ENCODE data around the gene MAN2C1.
"Not testable (repeated sequence)": the region's sequence is repeated elsewhere in the genome, so short reads cannot be mapped to it uniquely, and the experiment has no call there.

Gene MAN2C1

GRCh38 chr15:75361361-75361988, 6.9 kb downstream of the MAN2C1 start:
- DNase-seq: no peak

- DNase-seq: no peak
Observed at GRCh38 chr15:75360856-75361255, 7.6 kb downstream of the MAN2C1 start.

- DNase-seq: no peak
Observed at GRCh38 chr15:75360391-75360790, 8.0 kb downstream of the MAN2C1 start.

- no peak for DNase-seq
Observed at GRCh38 chr15:75359537-75360250, 8.7 kb downstream of the MAN2C1 start.

- no peak for DNase-seq
Observed at GRCh38 chr15:75358771-75359536, 9.5 kb downstream of the MAN2C1 start.

- no peak for DNase-seq
Observed at GRCh38 chr15:75357976-75358673, 10.3 kb downstream of the MAN2C1 start.

GRCh38 chr15:75356517-75356916, 11.9 kb downstream of the MAN2C1 start:
- DNase-seq: no peak

GRCh38 chr15:75356006-75356405, 12.4 kb downstream of the MAN2C1 start:
- no peak for DNase-seq

- DNase-seq: no peak
Observed at GRCh38 chr15:75355369-75355768, 13.0 kb downstream of the MAN2C1 start.

GRCh38 chr15:75354454-75354853, 14.0 kb downstream of the MAN2C1 start:
- DNase-seq: no peak

GRCh38 chr15:75353604-75354003, 14.8 kb downstream of the MAN2C1 start:
- no peak for DNase-seq

- peak in 1 of 58 donors; percentile 8 for DNase-seq
Observed at GRCh38 chr15:75352186-75353080, 16.0 kb downstream of the MAN2C1 start.

- no peak for DNase-seq
Observed at GRCh38 chr15:75350601-75351361, 17.6 kb downstream of the MAN2C1 start.

- DNase-seq: no peak
Observed at GRCh38 chr15:75349851-75350588, 18.4 kb downstream of the MAN2C1 start.

- not testable (repeated sequence) for DNase-seq
Observed at GRCh38 chr15:75349351-75349669, 19.1 kb downstream of the MAN2C1 start.

- peak in 12 of 58 donors; percentile 7 to 44 (median 26) for DNase-seq
Observed at GRCh38 chr15:75348562-75349350, 19.7 kb downstream of the MAN2C1 start.

GRCh38 chr15:75348034-75348561, 20.3 kb downstream of the MAN2C1 start:
- DNase-seq: peak in 6 of 58 donors; percentile 22 to 47 (median 29)
